Caco-2 (cell line): ENCODE data around the gene FHL1. TPM values are rescaled to one million over a fixed set of nuclear protein-coding genes. Genes with fewer than 3 reads are reported as not detected.

Experiments
- BruUV-seq: library from RNA; stranded (reverse); fragments of 400-500 nt; replicated peaks from 2 replicates; lab custom pipeline; 2021; lab: Mats Ljungman, UMichigan
- CTCF ChIA-PET: fragments of 300-600 bp; sonication (Branson Sonifier 250); formaldehyde crosslinking; loops from one replicate; lab custom pipeline; 2022; ENCODE audit warnings: antibody characterized with exemption; lab: Charles Lee
- POLR2A ChIA-PET: fragments of 300-600 bp; sonication (Branson Sonifier 250); formaldehyde crosslinking; loops from one replicate; lab custom pipeline; 2022; ENCODE audit warnings: antibody characterized with exemption; lab: Charles Lee
- DNase-seq, 2 experiments: peaks; one replicate each; pipeline versions ENCODE4 v3.0.0 to v3.0.0-alpha.2; 2020 to 2022
- H3K27me3 ChIP-seq: replicated peaks from 2 replicates; pipeline ENCODE4 v1.6.0; 2011; ENCODE audit warnings: low read length; ENCODE audit not compliant: control insufficient read depth, insufficient read depth
- H3K36me3 ChIP-seq: 2 replicates; pipeline ENCODE4 v1.5.1; 2011; ENCODE audit warnings: low read length; ENCODE audit not compliant: control insufficient read depth, insufficient read depth
- H3K4me1 ChIP-seq: fragments of 250-450 bp; sonication (Bioruptor Pico); 2 replicates; pipeline ENCODE4 v1.5.1; 2020; ENCODE audit warnings: mild to moderate bottlenecking
- H3K4me3 ChIP-seq: 2 replicates; pipeline ENCODE4 v1.5.1; 2011; ENCODE audit warnings: low read depth, mild to moderate bottlenecking, control low read depth, low read length
- H3K9me3 ChIP-seq: fragments of 250-450 bp; sonication (Bioruptor Pico); 2 replicates; pipeline ENCODE4 v1.5.1; 2020; ENCODE audit warnings: mild to moderate bottlenecking, moderate library complexity
- H3K27ac Mint-ChIP-seq: one replicate; pipeline ENCODE4 v1.8.0; 2022; ENCODE audit warnings: mixed read lengths; ENCODE audit not compliant: unreplicated experiment
- H3K27me3 Mint-ChIP-seq: one replicate; pipeline ENCODE4 v1.8.0; 2022; ENCODE audit warnings: mixed read lengths; ENCODE audit not compliant: insufficient read depth, unreplicated experiment
- H3K36me3 Mint-ChIP-seq: one replicate; pipeline ENCODE4 v1.8.0; 2022; ENCODE audit warnings: mild to moderate bottlenecking, mixed read lengths; ENCODE audit not compliant: insufficient read depth, unreplicated experiment
- H3K4me1 Mint-ChIP-seq: one replicate; pipeline ENCODE4 v1.8.0; 2022; ENCODE audit warnings: low read depth, mixed read lengths; ENCODE audit not compliant: unreplicated experiment
- H3K4me3 Mint-ChIP-seq: one replicate; pipeline ENCODE4 v1.8.0; 2022; ENCODE audit warnings: mild to moderate bottlenecking, moderate library complexity, mixed read lengths; ENCODE audit not compliant: unreplicated experiment
- H3K9me3 Mint-ChIP-seq: one replicate; pipeline ENCODE4 v1.8.0; 2022; ENCODE audit warnings: mixed read lengths; ENCODE audit not compliant: unreplicated experiment
- intact Hi-C: fragments of 100-400 bp; cut with micrococcal nuclease; formaldehyde crosslinking; loops from one replicate; pipeline ENCODE4 v1.10.0; 2022; ENCODE audit not compliant: unreplicated experiment
- total RNA-seq: library from RNA; stranded (reverse); gene quantifications from 2 replicates; pipeline ENCODE4 v1.2.3, GENCODE V29; 2022
- TF ChIP-seq, protein P1 (sequence below), 2 experiments: fragments of 200-600 bp in 1 of 2; IDR thresholded peaks; 1 replicate in 1 of 2; 2 replicates in 1 of 2; pipeline versions ENCODE4 v1.5.1 to v1.8.0; 2011 to 2022; ENCODE audit warnings: antibody characterized with exemption in 1 of 2, control low read depth in 1 of 2, inconsistent platforms in 1 of 2, low read depth in 1 of 2, low read length in 1 of 2, mild to moderate bottlenecking in 1 of 2, moderate library complexity in 1 of 2; ENCODE audit not compliant: insufficient read depth in 1 of 2, severe bottlenecking in 1 of 2, unreplicated experiment in 1 of 2

Gene FHL1
- total RNA-seq, 1 experiment from 2014 or later, result 0.16 TPM

DNA sequence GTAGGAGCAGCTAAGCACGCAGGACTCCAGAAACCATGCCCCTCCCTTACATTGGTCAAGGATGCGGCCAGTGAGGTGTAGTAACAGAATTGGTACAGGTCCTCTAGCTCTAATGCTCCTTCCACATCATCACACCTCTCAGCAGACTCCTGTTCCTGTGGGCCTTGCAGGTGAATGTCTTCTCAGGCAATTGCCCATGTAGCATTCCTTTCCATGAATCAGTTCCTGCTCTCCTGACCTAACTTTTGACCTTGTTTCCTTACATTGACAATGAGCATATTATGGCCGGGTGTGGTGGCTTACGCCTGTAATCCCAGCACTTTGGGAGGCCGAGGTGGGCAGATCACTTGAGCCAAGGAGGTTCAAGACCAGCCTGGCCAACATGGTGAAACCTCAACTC lies 72.6 kb downstream of the FHL1 start:
- no peaks in the 10 kb centered on the region for H3K36me3 ChIP-seq
- intact Hi-C loops, result no loop called here
- no peak for DNase-seq
- Mint-ChIP-seq H3K9me3 (no peaks in the 10 kb centered on the region), H3K4me1 (no peaks in the 10 kb centered on the region), H3K27me3 (no peaks in the 10 kb centered on the region), H3K36me3 (peaks cover 6% of the 10 kb centered on the region), H3K27ac (no peak overlapping the region), H3K4me3 (no peak overlapping the region)
- H3K4me1 ChIP-seq, result peaks cover 7% of the 10 kb centered on the region
- TF ChIP-seq, protein P1, sequence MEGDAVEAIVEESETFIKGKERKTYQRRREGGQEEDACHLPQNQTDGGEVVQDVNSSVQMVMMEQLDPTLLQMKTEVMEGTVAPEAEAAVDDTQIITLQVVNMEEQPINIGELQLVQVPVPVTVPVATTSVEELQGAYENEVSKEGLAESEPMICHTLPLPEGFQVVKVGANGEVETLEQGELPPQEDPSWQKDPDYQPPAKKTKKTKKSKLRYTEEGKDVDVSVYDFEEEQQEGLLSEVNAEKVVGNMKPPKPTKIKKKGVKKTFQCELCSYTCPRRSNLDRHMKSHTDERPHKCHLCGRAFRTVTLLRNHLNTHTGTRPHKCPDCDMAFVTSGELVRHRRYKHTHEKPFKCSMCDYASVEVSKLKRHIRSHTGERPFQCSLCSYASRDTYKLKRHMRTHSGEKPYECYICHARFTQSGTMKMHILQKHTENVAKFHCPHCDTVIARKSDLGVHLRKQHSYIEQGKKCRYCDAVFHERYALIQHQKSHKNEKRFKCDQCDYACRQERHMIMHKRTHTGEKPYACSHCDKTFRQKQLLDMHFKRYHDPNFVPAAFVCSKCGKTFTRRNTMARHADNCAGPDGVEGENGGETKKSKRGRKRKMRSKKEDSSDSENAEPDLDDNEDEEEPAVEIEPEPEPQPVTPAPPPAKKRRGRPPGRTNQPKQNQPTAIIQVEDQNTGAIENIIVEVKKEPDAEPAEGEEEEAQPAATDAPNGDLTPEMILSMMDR (IDR thresholded peaks at IDR 0.05; ENCODE audit: insufficient read depth in 1 of 2, low read depth in 1 of 2, low read length in 1 of 2, severe bottlenecking in 1 of 2, unreplicated experiment in 1 of 2), result no peak
- BruUV-seq, result no TSS peak
- no peaks in the 10 kb centered on the region for H3K9me3 ChIP-seq
- no peak overlapping the region for H3K4me3 ChIP-seq
- no peaks in the 10 kb centered on the region for H3K27me3 ChIP-seq
- ChIA-PET POLR2A (no interaction called here), CTCF (no interaction called here)

DNA sequence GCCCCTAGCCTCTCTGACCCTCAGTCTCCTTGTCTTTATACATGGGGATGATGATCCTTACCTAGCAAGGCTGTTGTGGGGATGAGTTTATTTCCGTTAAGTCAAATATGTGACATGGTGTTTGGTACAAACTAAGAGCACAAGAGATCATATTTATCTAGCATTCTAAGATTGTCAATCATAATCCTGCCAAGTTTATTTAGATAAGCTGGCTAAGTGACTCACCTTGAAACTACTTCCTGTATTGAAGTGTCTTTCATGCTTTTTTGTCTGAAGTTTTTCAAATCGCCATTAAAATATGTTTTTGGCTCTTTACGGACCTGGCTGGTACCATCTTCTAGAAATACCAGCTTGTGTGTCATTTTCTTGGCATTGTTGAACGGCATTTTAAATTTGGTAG lies 73.2 kb downstream of the FHL1 start:
- Histone ChIP-seq H3K27me3 (no peaks in the 10 kb centered on the region), H3K36me3 (no peaks in the 10 kb centered on the region), H3K9me3 (no peaks in the 10 kb centered on the region), H3K4me3 (no peak overlapping the region), H3K4me1 (peaks cover 7% of the 10 kb centered on the region)
- H3K4me1 Mint-ChIP-seq, result no peaks in the 10 kb centered on the region
- POLR2A ChIA-PET, result no interaction called here
- H3K36me3 Mint-ChIP-seq, result peaks cover 6% of the 10 kb centered on the region
- no TSS peak for BruUV-seq
- no peak overlapping the region for H3K27ac Mint-ChIP-seq
- CTCF ChIA-PET, result no interaction called here
- no peak for DNase-seq
- H3K27me3 Mint-ChIP-seq, result no peaks in the 10 kb centered on the region
- H3K4me3 Mint-ChIP-seq, result no peak overlapping the region
- TF ChIP-seq, protein P1 (IDR thresholded peaks at IDR 0.05; ENCODE audit: insufficient read depth in 1 of 2, low read depth in 1 of 2, low read length in 1 of 2, severe bottlenecking in 1 of 2, unreplicated experiment in 1 of 2), result no peak
- intact Hi-C loops, result no loop called here
- no peaks in the 10 kb centered on the region for H3K9me3 Mint-ChIP-seq

DNA sequence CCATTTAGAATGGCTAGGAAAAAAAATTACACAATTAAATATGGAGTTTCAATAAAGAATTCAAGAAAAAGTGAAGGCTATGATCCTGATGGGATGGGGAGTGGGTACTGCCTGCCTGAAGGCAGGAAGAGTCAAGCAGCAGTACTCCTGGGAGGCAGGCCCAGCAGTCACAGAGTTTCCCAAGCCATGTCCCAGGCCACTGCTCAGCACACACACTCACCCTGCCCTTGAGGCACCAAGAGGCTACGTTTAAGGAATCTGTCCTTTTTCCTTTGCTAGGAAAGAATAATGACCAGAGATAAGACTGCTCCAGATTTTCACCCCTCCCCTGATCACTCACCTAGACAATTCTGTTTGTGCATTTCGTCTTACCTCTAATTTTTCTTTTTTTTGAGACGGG lies 73.6 kb downstream of the FHL1 start:
- peaks cover 6% of the 10 kb centered on the region for H3K36me3 Mint-ChIP-seq
- intact Hi-C loops, result no loop called here
- CTCF ChIA-PET, result no interaction called here
- no peak overlapping the region for H3K27ac Mint-ChIP-seq
- no peaks in the 10 kb centered on the region for H3K4me1 Mint-ChIP-seq
- no peaks in the 10 kb centered on the region for H3K9me3 Mint-ChIP-seq
- TF ChIP-seq, protein P1 (IDR thresholded peaks at IDR 0.05; ENCODE audit: insufficient read depth in 1 of 2, low read depth in 1 of 2, low read length in 1 of 2, severe bottlenecking in 1 of 2, unreplicated experiment in 1 of 2), result no peak
- H3K4me3 Mint-ChIP-seq, result no peak overlapping the region
- POLR2A ChIA-PET, result no interaction called here
- no peaks in the 10 kb centered on the region for H3K27me3 ChIP-seq
- H3K27me3 Mint-ChIP-seq, result no peaks in the 10 kb centered on the region
- H3K9me3 ChIP-seq, result no peaks in the 10 kb centered on the region
- H3K4me1 ChIP-seq, result peaks cover 7% of the 10 kb centered on the region
- no peak for DNase-seq
- H3K36me3 ChIP-seq, result no peaks in the 10 kb centered on the region
- BruUV-seq, result no TSS peak
- no peak overlapping the region for H3K4me3 ChIP-seq
